Choroid plexus epithelial cell (primary cell): ENCODE results near the gene PLBD1.

Source experiments
- DNase-seq: peaks from one replicate; pipeline ENCODE4 v3.0.0-alpha.2; 2010; ENCODE audit warnings: low read depth
- H3K4me3 ChIP-seq: 2 replicates; pipeline ENCODE4 v1.5.1; 2011; ENCODE audit warnings: low read depth, mild to moderate bottlenecking, control low read depth, low read length, moderate library complexity
- CTCF ChIP-seq: conservative IDR thresholded peaks from 2 replicates; pipeline ENCODE4 v1.5.1; 2011; ENCODE audit warnings: low read depth, mild to moderate bottlenecking, control low read depth, inconsistent platforms, low read length, moderate library complexity

PLBD1 gene

GRCh38 chr12:14558473-14558959 lies 9.2 kb downstream of the PLBD1 start:
- H3K4me3 ChIP-seq: no peak overlapping the region
- DNase-seq: no peak

DNA sequence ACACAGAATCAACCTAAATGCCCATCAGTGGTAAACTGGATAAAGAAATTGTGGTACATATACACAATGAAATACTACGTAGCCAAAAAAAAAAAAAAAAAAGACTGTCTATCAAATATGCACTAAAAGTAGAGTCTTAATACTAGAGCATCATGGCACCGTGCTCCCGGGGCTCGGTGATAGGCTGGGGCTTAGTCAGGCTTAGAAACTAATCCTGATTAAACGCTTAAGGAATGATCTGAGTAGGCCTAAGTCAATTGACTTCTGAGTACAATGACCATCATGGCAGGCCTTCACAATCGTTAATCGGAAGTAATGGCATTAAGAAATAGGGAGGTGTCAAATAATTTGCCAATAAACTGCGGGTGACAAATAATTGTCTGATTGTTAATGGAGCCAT lies 9.7 kb downstream of the PLBD1 start:
- DNase-seq: no peak
- no peak for TF ChIP-seq CTCF
- H3K4me3 ChIP-seq: no peak overlapping the region

More at GRCh38 chr12:14558473-14558959, 9.2 kb downstream of the PLBD1 start:
- TF ChIP-seq CTCF: no peak

DNA sequence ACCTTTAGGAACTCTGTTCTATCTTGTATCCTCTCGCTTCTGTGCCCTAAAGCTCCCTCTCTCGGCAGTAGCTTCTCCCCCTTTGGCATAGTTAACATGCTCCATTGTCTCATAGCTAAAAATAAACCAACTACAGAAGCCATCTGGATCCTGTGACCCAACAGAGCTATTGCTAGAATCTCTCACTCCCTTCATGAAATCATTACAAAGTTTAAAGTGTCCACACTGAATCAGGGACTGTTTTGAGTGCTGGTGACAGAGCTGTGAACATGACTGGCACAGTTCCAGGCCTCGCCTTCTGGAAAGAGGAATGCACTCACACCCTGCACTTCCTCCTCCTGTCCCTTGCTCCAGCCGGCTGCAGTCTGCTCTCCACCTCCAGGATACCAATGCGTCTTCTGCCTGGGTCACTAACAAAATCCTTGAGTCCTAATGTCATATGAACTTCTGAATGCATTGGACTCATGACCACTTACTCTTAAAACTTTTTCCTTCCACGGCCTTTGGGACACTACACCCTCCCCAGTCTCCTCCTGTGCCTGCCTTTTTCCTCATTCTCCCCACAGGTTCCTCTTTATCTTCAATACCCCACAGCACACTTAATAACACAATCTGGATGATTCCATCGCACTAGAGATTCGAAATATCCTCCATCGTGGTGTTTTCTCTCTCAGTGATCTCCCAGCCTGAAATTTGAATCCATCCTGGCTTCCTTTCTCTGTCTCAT lies 13.2 kb downstream of the PLBD1 start:
- DNase-seq: no peak
- H3K4me3 ChIP-seq: no peak overlapping the region
- TF ChIP-seq CTCF: no peak

DNA sequence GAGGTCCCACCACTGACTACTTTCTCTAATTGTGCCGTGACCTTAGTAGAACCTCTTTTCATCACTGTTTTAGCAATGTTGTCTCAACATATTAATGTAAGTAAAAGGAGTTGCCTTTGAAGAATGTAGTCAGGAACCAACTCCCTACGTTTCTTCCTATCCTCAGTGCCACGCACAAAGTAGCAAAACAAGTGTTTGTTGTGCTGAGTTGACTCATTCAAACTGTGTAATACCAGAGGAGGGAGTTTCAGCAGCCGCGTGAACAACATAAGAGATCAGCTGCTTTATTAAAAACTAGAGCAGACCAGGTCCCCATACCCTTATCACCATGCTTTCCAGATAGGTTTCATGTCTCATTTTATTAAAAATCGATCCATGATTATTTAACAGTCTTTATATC lies 19.1 kb downstream of the PLBD1 start:
- no peak overlapping the region for H3K4me3 ChIP-seq
- DNase-seq: no peak
- TF ChIP-seq CTCF: no peak

DNA sequence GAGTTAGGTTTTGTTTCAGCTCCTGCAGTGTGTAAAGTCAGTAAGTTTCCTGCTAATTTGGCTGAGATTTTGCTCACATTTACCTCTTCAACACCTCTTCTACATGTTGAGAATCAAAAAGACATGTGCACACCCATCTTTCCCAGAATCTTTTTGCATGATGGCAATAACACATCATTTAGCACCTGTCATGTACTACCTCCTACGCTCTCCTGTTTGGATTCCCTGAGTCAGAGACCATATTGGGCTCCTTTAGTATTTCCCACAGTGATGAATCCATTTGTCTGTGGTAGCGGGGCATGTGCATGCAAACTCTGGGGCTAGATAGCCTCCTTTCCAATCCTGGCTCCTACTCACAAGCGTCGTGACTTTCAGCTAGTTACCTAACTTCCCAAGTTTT lies 20.1 kb downstream of the PLBD1 start:
- no peak for TF ChIP-seq CTCF
- no peak for DNase-seq
- no peak overlapping the region for H3K4me3 ChIP-seq

DNA sequence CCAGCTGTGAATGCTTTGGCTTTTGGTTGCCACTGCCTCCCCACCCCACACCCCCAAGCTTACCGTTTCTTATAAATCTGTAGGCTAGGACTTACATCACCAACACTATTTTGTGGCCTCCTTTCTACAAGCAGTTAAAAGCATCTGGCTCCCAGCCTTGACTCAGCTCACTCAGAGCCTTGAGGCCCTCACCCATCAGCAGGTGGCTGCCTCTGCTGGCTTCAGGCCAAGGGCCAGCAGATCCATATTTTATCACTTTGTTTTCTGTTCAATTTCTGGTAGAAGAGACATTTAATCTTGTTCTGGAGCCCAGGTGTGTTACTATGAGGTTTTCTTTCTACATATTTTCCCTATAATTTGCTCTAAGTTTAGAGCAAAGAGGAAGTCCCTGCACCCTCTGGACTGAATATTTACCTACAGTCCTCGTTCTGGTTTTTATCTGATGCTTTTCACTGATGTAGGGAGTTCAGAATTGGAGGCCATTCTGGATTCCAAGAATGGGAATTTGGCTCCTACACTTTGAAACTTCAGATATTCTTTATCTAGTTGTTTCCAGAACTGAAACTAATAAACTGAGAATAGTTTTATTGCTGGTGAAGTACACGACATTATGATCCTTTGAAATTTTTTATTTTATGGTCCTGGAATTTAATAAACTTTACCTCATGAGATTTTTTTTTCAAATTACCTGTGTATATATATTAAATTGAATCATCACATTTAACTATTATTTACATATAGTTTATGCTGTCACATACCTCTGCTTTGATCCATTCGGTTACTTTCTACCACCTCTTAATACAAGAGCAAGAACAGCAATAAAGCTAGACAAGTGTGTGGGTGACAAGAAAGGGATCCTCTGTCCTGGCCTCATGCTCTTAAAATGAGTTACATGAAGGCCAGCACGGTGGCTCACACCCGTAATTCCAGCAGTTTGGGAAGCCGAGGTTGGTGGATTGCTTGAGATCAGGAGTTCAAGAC lies 22.2 kb downstream of the PLBD1 start:
- no peak for DNase-seq
- H3K4me3 ChIP-seq: no peak overlapping the region
- TF ChIP-seq CTCF: no peak
